Type B pancreatic cell (in vitro differentiated cells): ENCODE results near the gene KBTBD4. TPM values are rescaled to one million over a fixed set of nuclear protein-coding genes. Genes with fewer than 3 reads are reported as not detected.

Source experiments
- DNase-seq: peaks from one replicate; pipeline ENCODE4 v3.0.0; 2021; ENCODE audit warnings: mixed read lengths; ENCODE audit not compliant: unreplicated experiment; ENCODE audit errors: extremely low spot score
- H3K27ac Mint-ChIP-seq: 2 replicates; pipeline ENCODE4 v1.8.0; 2021; ENCODE audit warnings: mild to moderate bottlenecking, mixed read lengths
- H3K27me3 Mint-ChIP-seq: 2 replicates; pipeline ENCODE4 v1.8.0; 2021; ENCODE audit warnings: mixed read lengths
- H3K36me3 Mint-ChIP-seq: 2 replicates; pipeline ENCODE4 v1.8.0; 2021; ENCODE audit warnings: mixed read lengths
- H3K4me1 Mint-ChIP-seq: one replicate; pipeline ENCODE4 v1.8.0; 2021; ENCODE audit warnings: mixed read lengths; ENCODE audit not compliant: unreplicated experiment
- H3K4me3 Mint-ChIP-seq: 2 replicates; pipeline ENCODE4 v1.8.0; 2021; ENCODE audit warnings: mild to moderate bottlenecking, mixed read lengths
- H3K9me3 Mint-ChIP-seq: 2 replicates; pipeline ENCODE4 v1.8.0; 2021; ENCODE audit warnings: mixed read lengths
- CTCF ChIP-seq: fragments of 200-600 bp; sonication (generic); conservative IDR thresholded peaks from 2 replicates; pipeline ENCODE4 v1.5.0; 2021; ENCODE audit warnings: antibody characterized with exemption, mild to moderate bottlenecking
- total RNA-seq: library from RNA; stranded (reverse); gene quantifications from 2 replicates; pipeline ENCODE4 v1.2.1, GENCODE V29; 2021; ENCODE audit warnings: low replicate concordance

Gene KBTBD4
- total RNA-seq, 1 donor from 2014 or later: 18.0 TPM

GRCh38 chr11:47571895-47572294 lies 6.9 kb downstream of the KBTBD4 start:
- Mint-ChIP-seq H3K9me3 (no peaks in the 10 kb centered on the region), H3K27me3 (no peaks in the 10 kb centered on the region), H3K4me1 (peaks cover under 1% of the 10 kb centered on the region), H3K36me3 (peaks cover 12% of the 10 kb centered on the region), H3K4me3 (no peak overlapping the region), H3K27ac (no peak overlapping the region)
- no peak for DNase-seq
- no peak for TF ChIP-seq CTCF

- Mint-ChIP-seq H3K27ac (no peak overlapping the region), H3K9me3 (no peaks in the 10 kb centered on the region)
Measured at GRCh38 chr11:47571357-47571729, 7.4 kb downstream of the KBTBD4 start.

GRCh38 chr11:47570651-47571356 lies 8.0 kb downstream of the KBTBD4 start:
- no peak for DNase-seq
- no peaks in the 10 kb centered on the region for H3K27me3 Mint-ChIP-seq
- H3K4me1 Mint-ChIP-seq: peaks cover 5% of the 10 kb centered on the region
- H3K9me3 Mint-ChIP-seq: no peaks in the 10 kb centered on the region
- H3K27ac Mint-ChIP-seq: no peak overlapping the region
- TF ChIP-seq CTCF: no peak
- peaks cover 12% of the 10 kb centered on the region for H3K36me3 Mint-ChIP-seq
- no peak overlapping the region for H3K4me3 Mint-ChIP-seq

More at GRCh38 chr11:47571357-47571729, 7.4 kb downstream of the KBTBD4 start:
- TF ChIP-seq CTCF: no peak
- Mint-ChIP-seq H3K27me3 (no peaks in the 10 kb centered on the region), H3K4me3 (no peak overlapping the region), H3K36me3 (peaks cover 12% of the 10 kb centered on the region), H3K4me1 (peaks cover 5% of the 10 kb centered on the region)
- DNase-seq: no peak

GRCh38 chr11:47569646-47570045 lies 9.1 kb downstream of the KBTBD4 start:
- DNase-seq: no peak
- H3K4me3 Mint-ChIP-seq: no peak overlapping the region
- H3K27me3 Mint-ChIP-seq: no peaks in the 10 kb centered on the region
- H3K9me3 Mint-ChIP-seq: no peaks in the 10 kb centered on the region
- peaks cover 12% of the 10 kb centered on the region for H3K36me3 Mint-ChIP-seq
- peaks cover 5% of the 10 kb centered on the region for H3K4me1 Mint-ChIP-seq
- no peak overlapping the region for H3K27ac Mint-ChIP-seq
- TF ChIP-seq CTCF: no peak

GRCh38 chr11:47566149-47566698 lies 12.5 kb downstream of the KBTBD4 start:
- H3K36me3 Mint-ChIP-seq: peaks cover 3% of the 10 kb centered on the region
- no peak for TF ChIP-seq CTCF
- no peak for DNase-seq
- no peaks in the 10 kb centered on the region for H3K27me3 Mint-ChIP-seq
- peak overlapping the region; percentile 75 for H3K27ac Mint-ChIP-seq
- peaks cover 5% of the 10 kb centered on the region for H3K4me1 Mint-ChIP-seq
- H3K4me3 Mint-ChIP-seq: peak overlapping the region; percentile 88
- H3K9me3 Mint-ChIP-seq: no peaks in the 10 kb centered on the region
